ENCODE data around the gene FBXO15.

Gene FBXO15

GRCh38 chr18:74166386-74166785 is 18.8 kb upstream of the FBXO15 start:
- Histone ChIP-seq H3K27me3 (ENCODE audit: insufficient read depth, low read length, poor library complexity) (no peaks in the 10 kb centered on the region), H2BK15ac (replicated peaks; ENCODE audit: low read depth) (no peak overlapping the region), H3K9ac (ENCODE audit: low read length) (no peak overlapping the region), H2AK5ac (ENCODE audit: low read length) (no peak overlapping the region), H3K36me3 (ENCODE audit: control insufficient read depth, insufficient read depth, low read length) (no peaks in the 10 kb centered on the region), H2BK120ac (ENCODE audit: low read depth, low read length) (no peak overlapping the region), H3K27ac (ENCODE audit: low read depth, low read length) (no peak overlapping the region), H3K4ac (ENCODE audit: low read depth, low read length) (no peak overlapping the region), H3K56ac (ENCODE audit: low read length) (no peak overlapping the region), H4K8ac (ENCODE audit: low read depth, low read length) (no peak overlapping the region), H3K79me1 (ENCODE audit: low read length) (no peaks in the 10 kb centered on the region), H4K5ac (ENCODE audit: low read length) (no peak overlapping the region), H2BK5ac (ENCODE audit: low read length) (no peak overlapping the region), H3K4me2 (ENCODE audit: low read length) (no peak overlapping the region), H3K79me2 (ENCODE audit: control insufficient read depth, insufficient read depth, low read length) (no peaks in the 10 kb centered on the region), H3K4me3 (ENCODE audit: low read length) (no peak overlapping the region), H3K4me1 (ENCODE audit: control insufficient read depth, low read depth, low read length) (no peaks in the 10 kb centered on the region), H3K18ac (ENCODE audit: low read length) (no peak overlapping the region), H3K23ac (ENCODE audit: low read length) (no peak overlapping the region)
- no peak for DNase-seq
- WGBS (ENCODE audit: extremely low coverage, insufficient coverage, low lambda C conversion rate), result no CpG with 5 or more reads among the region's 7 CpGs

GRCh38 chr18:74163019-74163660 is 15.5 kb upstream of the FBXO15 start:
- no peaks in the 10 kb centered on the region for H3K79me2 ChIP-seq (ENCODE audit: control insufficient read depth, insufficient read depth, low read length)
- no peak overlapping the region for H2BK5ac ChIP-seq (ENCODE audit: low read length)
- H3K56ac ChIP-seq (ENCODE audit: low read length), result no peak overlapping the region
- H3K4ac ChIP-seq (ENCODE audit: low read depth, low read length), result no peak overlapping the region
- H3K27me3 ChIP-seq (ENCODE audit: insufficient read depth, low read length, poor library complexity), result no peaks in the 10 kb centered on the region
- no peak overlapping the region for H2BK15ac ChIP-seq (replicated peaks; ENCODE audit: low read depth)
- no peaks in the 10 kb centered on the region for H3K4me1 ChIP-seq (ENCODE audit: control insufficient read depth, low read depth, low read length)
- no peak overlapping the region for H4K8ac ChIP-seq (ENCODE audit: low read depth, low read length)
- H3K18ac ChIP-seq (ENCODE audit: low read length), result no peak overlapping the region
- WGBS (ENCODE audit: extremely low coverage, insufficient coverage, low lambda C conversion rate), result no CpG with 5 or more reads among the region's 11 CpGs
- no peak overlapping the region for H3K23ac ChIP-seq (ENCODE audit: low read length)
- peaks cover 3% of the 10 kb centered on the region for H3K36me3 ChIP-seq (ENCODE audit: control insufficient read depth, insufficient read depth, low read length)
- H3K4me3 ChIP-seq (ENCODE audit: low read length), result no peak overlapping the region
- no peak overlapping the region for H3K27ac ChIP-seq (ENCODE audit: low read depth, low read length)
- no peak overlapping the region for H3K4me2 ChIP-seq (ENCODE audit: low read length)
- DNase-seq, result no peak
- H3K9ac ChIP-seq (ENCODE audit: low read length), result no peak overlapping the region
- H3K79me1 ChIP-seq (ENCODE audit: low read length), result no peaks in the 10 kb centered on the region
- no peak overlapping the region for H2AK5ac ChIP-seq (ENCODE audit: low read length)
- H2BK120ac ChIP-seq (ENCODE audit: low read depth, low read length), result no peak overlapping the region
- no peak overlapping the region for H4K5ac ChIP-seq (ENCODE audit: low read length)

- Histone ChIP-seq H3K23ac (ENCODE audit: low read length) (no peak overlapping the region), H3K18ac (ENCODE audit: low read length) (no peak overlapping the region), H3K4me2 (ENCODE audit: low read length) (no peak overlapping the region), H2BK15ac (replicated peaks; ENCODE audit: low read depth) (no peak overlapping the region), H4K8ac (ENCODE audit: low read depth, low read length) (no peak overlapping the region), H2BK120ac (ENCODE audit: low read depth, low read length) (no peak overlapping the region), H3K36me3 (ENCODE audit: control insufficient read depth, insufficient read depth, low read length) (peaks cover 9% of the 10 kb centered on the region), H3K4me1 (ENCODE audit: control insufficient read depth, low read depth, low read length) (no peaks in the 10 kb centered on the region), H2AK5ac (ENCODE audit: low read length) (no peak overlapping the region), H3K27me3 (ENCODE audit: insufficient read depth, low read length, poor library complexity) (no peaks in the 10 kb centered on the region), H4K5ac (ENCODE audit: low read length) (no peak overlapping the region), H2BK5ac (ENCODE audit: low read length) (no peak overlapping the region), H3K56ac (ENCODE audit: low read length) (no peak overlapping the region), H3K4me3 (ENCODE audit: low read length) (no peak overlapping the region), H3K4ac (ENCODE audit: low read depth, low read length) (no peak overlapping the region), H3K9ac (ENCODE audit: low read length) (no peak overlapping the region), H3K79me1 (ENCODE audit: low read length) (peaks cover 9% of the 10 kb centered on the region), H3K27ac (ENCODE audit: low read depth, low read length) (no peak overlapping the region), H3K79me2 (ENCODE audit: control insufficient read depth, insufficient read depth, low read length) (peaks cover 14% of the 10 kb centered on the region)
- WGBS (ENCODE audit: extremely low coverage, insufficient coverage, low lambda C conversion rate), result no CpG with 5 or more reads among the region's 4 CpGs
- DNase-seq, result no peak
Measured at GRCh38 chr18:74155276-74155675, 7.6 kb upstream of the FBXO15 start.

- Histone ChIP-seq H2BK5ac (ENCODE audit: low read length) (no peak overlapping the region), H3K36me3 (ENCODE audit: control insufficient read depth, insufficient read depth, low read length) (peaks cover 8% of the 10 kb centered on the region), H2BK15ac (replicated peaks; ENCODE audit: low read depth) (no peak overlapping the region), H4K8ac (ENCODE audit: low read depth, low read length) (no peak overlapping the region), H3K23ac (ENCODE audit: low read length) (no peak overlapping the region), H3K4me3 (ENCODE audit: low read length) (no peak overlapping the region), H3K79me1 (ENCODE audit: low read length) (peaks cover 11% of the 10 kb centered on the region), H3K4me1 (ENCODE audit: control insufficient read depth, low read depth, low read length) (peaks cover 2% of the 10 kb centered on the region), H3K27me3 (ENCODE audit: insufficient read depth, low read length, poor library complexity) (no peaks in the 10 kb centered on the region), H3K4me2 (ENCODE audit: low read length) (no peak overlapping the region), H3K56ac (ENCODE audit: low read length) (no peak overlapping the region), H4K5ac (ENCODE audit: low read length) (no peak overlapping the region), H3K27ac (ENCODE audit: low read depth, low read length) (no peak overlapping the region), H3K4ac (ENCODE audit: low read depth, low read length) (no peak overlapping the region), H3K79me2 (ENCODE audit: control insufficient read depth, insufficient read depth, low read length) (peaks cover 19% of the 10 kb centered on the region), H2BK120ac (ENCODE audit: low read depth, low read length) (no peak overlapping the region), H3K9ac (ENCODE audit: low read length) (no peak overlapping the region), H3K18ac (ENCODE audit: low read length) (no peak overlapping the region), H2AK5ac (ENCODE audit: low read length) (no peak overlapping the region)
- no CpG with 5 or more reads among the region's 4 CpGs for WGBS (ENCODE audit: extremely low coverage, insufficient coverage, low lambda C conversion rate)
- no peak for DNase-seq
Measured at GRCh38 chr18:74154716-74155115, 7.1 kb upstream of the FBXO15 start.

GRCh38 chr18:74153793-74154192 is 6.2 kb upstream of the FBXO15 start:
- Histone ChIP-seq H3K79me2 (ENCODE audit: control insufficient read depth, insufficient read depth, low read length) (peaks cover 23% of the 10 kb centered on the region), H3K4ac (ENCODE audit: low read depth, low read length) (no peak overlapping the region), H3K56ac (ENCODE audit: low read length) (no peak overlapping the region), H3K36me3 (ENCODE audit: control insufficient read depth, insufficient read depth, low read length) (peaks cover 6% of the 10 kb centered on the region), H3K9ac (ENCODE audit: low read length) (no peak overlapping the region), H2AK5ac (ENCODE audit: low read length) (no peak overlapping the region), H3K79me1 (ENCODE audit: low read length) (peaks cover 14% of the 10 kb centered on the region), H3K23ac (ENCODE audit: low read length) (no peak overlapping the region), H2BK5ac (ENCODE audit: low read length) (no peak overlapping the region), H3K4me2 (ENCODE audit: low read length) (no peak overlapping the region), H4K8ac (ENCODE audit: low read depth, low read length) (no peak overlapping the region), H2BK120ac (ENCODE audit: low read depth, low read length) (no peak overlapping the region), H3K4me1 (ENCODE audit: control insufficient read depth, low read depth, low read length) (peaks cover 4% of the 10 kb centered on the region), H3K4me3 (ENCODE audit: low read length) (no peak overlapping the region), H2BK15ac (replicated peaks; ENCODE audit: low read depth) (no peak overlapping the region), H4K5ac (ENCODE audit: low read length) (no peak overlapping the region), H3K18ac (ENCODE audit: low read length) (no peak overlapping the region), H3K27ac (ENCODE audit: low read depth, low read length) (no peak overlapping the region), H3K27me3 (ENCODE audit: insufficient read depth, low read length, poor library complexity) (no peaks in the 10 kb centered on the region)
- WGBS (ENCODE audit: extremely low coverage, insufficient coverage, low lambda C conversion rate), result no CpG with 5 or more reads among the region's 4 CpGs
- DNase-seq, result no peak

- no peak overlapping the region for H2BK15ac ChIP-seq (replicated peaks; ENCODE audit: low read depth)
- no peak overlapping the region for H3K18ac ChIP-seq (ENCODE audit: low read length)
- no peak overlapping the region for H4K8ac ChIP-seq (ENCODE audit: low read depth, low read length)
- no peak overlapping the region for H3K9ac ChIP-seq (ENCODE audit: low read length)
- no peak overlapping the region for H3K56ac ChIP-seq (ENCODE audit: low read length)
- no peak overlapping the region for H4K5ac ChIP-seq (ENCODE audit: low read length)
- H3K23ac ChIP-seq (ENCODE audit: low read length), result no peak overlapping the region
- H3K4me2 ChIP-seq (ENCODE audit: low read length), result no peak overlapping the region
- H3K36me3 ChIP-seq (ENCODE audit: control insufficient read depth, insufficient read depth, low read length), result peaks cover 6% of the 10 kb centered on the region
- H3K4ac ChIP-seq (ENCODE audit: low read depth, low read length), result no peak overlapping the region
- no peaks in the 10 kb centered on the region for H3K27me3 ChIP-seq (ENCODE audit: insufficient read depth, low read length, poor library complexity)
- H3K79me1 ChIP-seq (ENCODE audit: low read length), result peaks cover 14% of the 10 kb centered on the region
- no peak overlapping the region for H3K4me3 ChIP-seq (ENCODE audit: low read length)
- H3K27ac ChIP-seq (ENCODE audit: low read depth, low read length), result no peak overlapping the region
- WGBS (ENCODE audit: extremely low coverage, insufficient coverage, low lambda C conversion rate), result no CpG with 5 or more reads among the region's 4 CpGs
- H3K4me1 ChIP-seq (ENCODE audit: control insufficient read depth, low read depth, low read length), result peaks cover 4% of the 10 kb centered on the region
- no peak for DNase-seq
- H2BK120ac ChIP-seq (ENCODE audit: low read depth, low read length), result no peak overlapping the region
- peaks cover 27% of the 10 kb centered on the region for H3K79me2 ChIP-seq (ENCODE audit: control insufficient read depth, insufficient read depth, low read length)
- H2BK5ac ChIP-seq (ENCODE audit: low read length), result no peak overlapping the region
- H2AK5ac ChIP-seq (ENCODE audit: low read length), result no peak overlapping the region
Measured at GRCh38 chr18:74153377-74153776, 5.7 kb upstream of the FBXO15 start.
